C4-2B (cell line): ENCODE measurements around the gene HRC.
A peak's percentile ranks its signal among the peaks of the same experiment; 100 is the strongest.

Source experiments
- H3K27ac ChIP-seq: fragments of 450-650 bp; 2 replicates; pipeline ENCODE4 v1.5.1; 2017
- CTCF ChIP-seq: fragments of 450-650 bp; conservative IDR thresholded peaks from 2 replicates; pipeline ENCODE4 v1.5.1; 2017; ENCODE audit warnings: mild to moderate bottlenecking
- ZFX ChIP-seq: fragments of 450-650 bp; IDR thresholded peaks from 2 replicates; pipeline ENCODE4 v1.6.1; 2017

The HRC gene

GRCh38 chr19:49155005-49155819, at the start of gene HRC:
Gene HRC, minus strand, starts transcription at chr19:49155396. Its CDS starts 159 bp downstream, at chr19:49155237.
- no peak for TF ChIP-seq ZFX

DNA sequence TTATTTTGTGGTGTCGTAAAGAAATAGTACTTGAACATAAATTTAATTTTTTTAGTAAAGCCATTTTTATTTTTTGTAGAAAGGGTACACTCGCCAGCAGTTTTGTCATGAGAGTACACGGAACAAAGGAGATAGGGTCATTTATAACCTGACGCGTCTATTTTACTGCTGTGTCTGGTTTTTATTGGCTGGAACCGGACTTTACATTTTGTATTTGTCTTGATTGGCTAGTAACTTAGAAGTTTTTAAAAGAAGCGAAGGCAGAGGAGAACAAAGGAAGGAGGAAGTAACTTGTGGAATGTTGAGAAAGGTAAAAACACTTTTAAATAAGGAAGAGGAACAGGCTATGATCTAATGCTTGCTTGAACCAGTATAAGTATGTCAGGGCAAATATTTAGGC, 45.8 kb upstream of the HRC start:
- TF ChIP-seq CTCF (no peak), ZFX (no peak)
- H3K27ac ChIP-seq: peak overlapping the region; percentile 60; the same call in 1 of the 2 replicates

More at GRCh38 chr19:49155005-49155819, at the start of gene HRC:
- no peak within 1 kb of the TSS for H3K27ac ChIP-seq

- TF ChIP-seq ZFX (no peak), CTCF (no peak)
- H3K27ac ChIP-seq: peak overlapping the region; percentile 60
Observed at GRCh38 chr19:49200238-49200862, 45.2 kb upstream of the HRC start.

DNA sequence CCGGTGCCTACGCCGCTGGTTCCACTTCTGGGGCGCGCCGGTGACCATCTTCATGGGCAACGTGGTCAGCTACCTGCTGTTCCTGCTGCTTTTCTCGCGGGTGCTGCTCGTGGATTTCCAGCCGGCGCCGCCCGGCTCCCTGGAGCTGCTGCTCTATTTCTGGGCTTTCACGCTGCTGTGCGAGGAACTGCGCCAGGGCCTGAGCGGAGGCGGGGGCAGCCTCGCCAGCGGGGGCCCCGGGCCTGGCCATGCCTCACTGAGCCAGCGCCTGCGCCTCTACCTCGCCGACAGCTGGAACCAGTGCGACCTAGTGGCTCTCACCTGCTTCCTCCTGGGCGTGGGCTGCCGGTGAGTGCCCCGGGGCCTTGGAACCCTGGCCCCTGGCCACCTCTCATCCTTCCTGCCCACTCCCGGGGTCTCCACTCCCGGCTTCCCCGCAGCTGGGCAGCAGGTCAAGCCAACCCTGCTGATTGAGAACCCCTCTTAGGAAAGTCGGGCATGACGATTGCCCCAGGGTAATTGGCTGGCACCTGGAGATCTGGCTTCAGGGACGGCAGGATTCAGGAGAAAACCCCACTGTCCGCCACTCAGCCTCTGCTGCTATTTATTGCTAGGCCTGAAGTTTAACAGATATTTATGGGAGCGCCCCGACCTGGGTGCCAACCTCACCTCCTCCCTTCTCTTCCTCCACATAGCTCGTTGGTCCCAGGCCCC, 41.5 kb upstream of the HRC start:
- TF ChIP-seq CTCF (no peak), ZFX (no peak)
- no peak overlapping the region for H3K27ac ChIP-seq

DNA sequence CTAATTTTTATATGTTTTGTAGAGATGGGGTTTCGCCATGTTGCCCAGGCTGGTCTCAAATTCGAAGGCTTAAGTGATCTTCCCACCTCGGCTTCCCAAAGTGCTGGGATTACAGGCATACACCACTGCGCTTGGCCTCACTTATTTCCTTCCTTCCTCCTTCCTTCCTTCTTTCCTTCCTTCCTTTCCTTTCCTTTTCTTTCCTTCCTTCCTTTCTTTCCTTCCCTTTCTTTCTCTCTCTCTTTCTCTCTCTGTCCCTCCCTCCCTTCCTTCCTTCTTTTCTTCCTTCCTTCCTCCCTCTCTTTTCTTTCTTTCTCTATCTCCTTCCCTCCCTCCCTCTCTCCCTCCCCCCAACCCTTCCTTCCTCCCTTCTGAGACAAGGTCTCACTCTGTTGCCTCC, 39.2 kb upstream of the HRC start:
- TF ChIP-seq ZFX: no peak
- no peak for TF ChIP-seq CTCF
- H3K27ac ChIP-seq: no peak overlapping the region

DNA sequence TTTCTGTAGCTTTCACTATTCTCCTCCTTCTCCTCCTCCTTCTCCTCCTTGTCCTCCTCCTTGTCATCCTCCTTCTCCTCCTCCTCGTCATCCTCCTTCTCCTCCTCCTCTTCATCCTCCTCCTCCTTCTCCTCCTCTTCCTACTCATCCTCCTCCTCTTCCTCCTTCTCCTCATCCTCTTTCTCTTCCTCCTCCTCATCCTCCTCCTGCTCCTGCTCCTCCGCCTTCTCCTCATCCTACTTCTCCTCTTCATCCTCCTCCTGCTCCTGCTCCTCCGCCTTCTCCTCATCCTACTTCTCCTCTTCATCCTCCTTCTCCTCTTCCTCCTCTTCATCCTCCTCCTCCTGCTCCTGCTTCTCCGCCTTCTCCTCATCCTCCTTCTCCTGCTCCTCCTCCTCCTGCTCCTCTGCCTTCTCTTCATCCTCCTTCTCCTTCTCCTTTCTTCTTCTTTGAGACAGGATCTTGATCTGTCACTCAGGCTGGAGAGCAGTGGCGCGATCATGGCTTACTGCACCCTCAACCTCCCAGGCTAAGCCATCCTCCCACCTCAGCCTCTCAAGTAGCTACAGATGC, 38.7 kb upstream of the HRC start:
- no peak overlapping the region for H3K27ac ChIP-seq
- TF ChIP-seq CTCF: no peak
- no peak for TF ChIP-seq ZFX

GRCh38 chr19:49190781-49191180, 35.6 kb upstream of the HRC start:
- H3K27ac ChIP-seq: no peak overlapping the region
- TF ChIP-seq CTCF (no peak), ZFX (no peak)
